OCI-LY3 (cell line): ENCODE results near the gene ELAVL2.

Experiments
- CTCF ChIP-seq: fragments of 200-600, 300-600 bp; sonication (generic); IDR thresholded peaks from 2 replicates; pipeline ENCODE4 v1.5.1; 2014; ENCODE audit warnings: antibody characterized with exemption, low read length, low read depth
- EZH2phosphoT487 ChIP-seq: fragments of 200-600 bp; shearing (Covaris generic); IDR thresholded peaks from 2 replicates; pipeline ENCODE4 v1.6.1; 2018; ENCODE audit warnings: antibody characterized with exemption, mixed run types, low read depth

- no peak for TF ChIP-seq CTCF
- no peak for TF ChIP-seq EZH2phosphoT487
Measured at GRCh38 chr9:23741351-23741750, 84.7 kb downstream of the ELAVL2 start.
